Right kidney (tissue), 1 donor: ENCODE results near the gene DLG1.

Experiments used
- DNase-seq: peaks from one replicate; pipeline ENCODE4 v3.0.0-alpha.2; 2016

The DLG1 gene

DNA sequence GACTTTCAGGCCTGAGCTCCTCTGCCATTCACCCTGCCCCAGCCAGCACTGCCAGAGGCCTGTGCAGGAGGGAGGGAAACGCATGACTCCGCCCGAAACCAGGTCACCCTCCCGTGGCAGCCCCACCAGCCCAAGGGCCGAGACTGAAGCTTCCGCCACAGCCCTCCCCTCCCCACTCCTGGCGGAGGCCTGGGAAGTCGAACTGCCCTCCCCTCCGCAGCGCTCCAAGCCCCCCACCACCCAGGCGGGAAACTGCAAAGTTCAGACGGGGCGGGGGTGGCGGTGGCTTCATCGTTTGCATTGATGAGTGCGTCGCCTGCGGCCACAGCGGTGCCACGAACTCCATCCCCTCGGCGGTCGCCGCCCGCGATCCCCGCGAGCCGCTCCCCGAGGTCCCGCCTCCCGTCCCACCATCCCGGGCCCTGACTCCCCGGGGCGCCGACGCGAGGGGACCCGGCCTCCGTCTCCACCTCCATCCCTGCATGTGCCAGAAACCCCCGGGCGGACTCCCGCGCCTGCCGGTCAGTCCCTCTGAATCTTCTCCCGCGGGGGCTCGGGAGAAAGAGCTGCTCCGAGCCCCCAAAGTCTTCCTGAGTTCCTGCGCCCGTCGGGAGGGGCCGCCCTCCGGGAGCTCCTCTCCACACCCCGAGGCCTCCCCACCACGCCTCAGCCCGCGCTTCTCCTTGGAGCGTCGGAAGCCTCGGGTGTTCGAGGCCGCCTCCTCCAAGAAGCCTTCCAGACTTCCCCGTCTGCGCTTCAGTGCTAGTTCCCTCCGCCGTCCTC is 269.5 kb downstream of the DLG1 start:
- DNase-seq = peak; percentile 61

DNA sequence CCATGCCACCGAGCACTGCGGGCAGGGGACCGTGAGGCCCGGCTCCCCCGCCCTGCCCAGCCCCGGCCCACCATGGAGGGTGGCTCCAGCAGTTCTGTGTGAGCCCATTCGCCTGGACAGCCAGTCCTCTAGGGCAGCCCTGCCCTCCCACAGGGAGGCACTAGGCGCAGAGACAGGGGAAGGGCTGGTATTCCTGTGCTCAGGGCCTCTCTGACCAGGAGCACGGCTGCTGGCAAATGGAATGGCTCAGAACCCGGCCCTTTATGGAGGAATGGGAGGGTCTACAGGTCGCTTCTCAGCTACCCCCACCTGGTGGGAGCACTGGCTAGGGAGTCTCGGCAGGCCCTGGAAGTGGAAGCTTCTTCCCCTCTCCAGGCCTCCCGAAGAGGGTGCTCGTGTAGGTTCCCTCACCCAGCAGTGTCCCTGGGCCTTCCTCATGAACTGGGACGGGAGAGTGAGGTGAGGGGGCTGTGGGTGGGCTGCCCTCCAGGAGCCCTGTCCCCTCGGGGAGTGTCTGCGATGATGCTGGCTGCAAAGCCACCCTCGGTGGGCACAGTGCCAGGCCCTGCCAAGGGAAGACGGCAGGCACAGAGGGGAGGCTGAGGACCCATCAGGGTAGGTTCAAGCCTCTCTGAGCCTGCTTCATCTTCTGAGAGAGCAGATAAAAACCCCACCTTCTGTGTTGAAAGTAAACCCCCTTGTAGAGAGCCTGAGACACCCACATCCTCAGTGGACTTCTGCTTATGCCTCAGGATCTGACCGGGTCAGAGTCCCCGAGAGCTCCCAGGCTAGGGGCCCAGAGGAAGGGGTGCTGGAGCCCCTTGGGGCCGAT is 270.3 kb downstream of the DLG1 start:
- DNase-seq = no peak

DNA sequence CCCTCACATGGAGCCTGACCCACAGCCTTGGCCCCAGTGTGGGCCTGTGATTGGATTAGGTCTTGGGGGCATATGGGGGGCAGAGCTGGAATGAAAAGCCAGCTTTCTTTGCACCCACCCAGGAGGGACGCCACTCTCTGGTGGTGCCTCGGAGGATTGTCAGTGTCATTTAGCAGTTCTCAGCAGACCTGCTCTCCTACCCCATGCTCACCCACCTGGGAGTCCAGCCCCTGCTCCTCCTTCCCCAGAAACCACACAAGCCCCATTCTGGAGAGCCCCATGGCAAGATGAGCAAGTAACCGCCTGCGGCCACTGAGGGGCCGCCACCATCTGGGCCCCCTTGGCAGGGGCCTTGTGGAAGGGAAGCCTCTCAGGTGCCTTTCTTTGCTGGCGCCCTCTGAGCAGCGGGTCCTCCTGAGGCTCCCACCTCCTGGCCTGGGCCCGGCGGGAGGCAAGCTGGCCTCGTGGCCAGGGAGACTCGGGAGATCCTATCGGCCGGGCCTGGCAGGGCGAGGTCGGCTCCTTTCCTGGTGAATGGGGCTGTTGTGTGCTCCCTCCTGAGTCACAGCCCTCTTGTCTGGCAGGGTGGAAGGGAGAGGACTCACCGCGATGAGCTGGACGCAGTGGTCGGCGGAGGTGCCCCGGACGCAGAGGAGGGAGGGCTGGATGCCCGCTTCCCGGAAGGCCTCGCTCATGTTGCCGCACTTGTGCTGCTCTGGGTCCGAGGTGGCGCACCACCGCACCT is 271.1 kb downstream of the DLG1 start:
- no peak for DNase-seq

DNA sequence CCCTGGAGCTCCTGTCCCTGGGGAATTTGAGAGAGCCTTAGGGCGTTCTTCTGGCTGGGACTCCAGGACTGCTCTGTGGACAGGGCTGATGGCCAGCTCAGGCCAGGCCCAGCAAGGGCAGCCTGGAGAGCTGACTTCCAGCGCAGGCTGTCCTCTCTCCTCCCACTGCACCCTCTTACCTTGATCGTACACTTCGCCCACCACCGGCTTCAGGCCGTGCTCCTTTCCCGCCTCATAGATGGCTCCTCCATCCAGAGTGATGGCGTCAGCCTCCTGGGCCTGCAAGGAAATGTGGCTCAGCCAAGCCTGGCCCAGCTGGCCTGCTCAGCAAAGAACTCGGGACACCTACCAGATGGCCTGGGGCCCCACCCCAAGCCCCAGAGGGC is 271.9 kb downstream of the DLG1 start:
- no peak for DNase-seq

DNA sequence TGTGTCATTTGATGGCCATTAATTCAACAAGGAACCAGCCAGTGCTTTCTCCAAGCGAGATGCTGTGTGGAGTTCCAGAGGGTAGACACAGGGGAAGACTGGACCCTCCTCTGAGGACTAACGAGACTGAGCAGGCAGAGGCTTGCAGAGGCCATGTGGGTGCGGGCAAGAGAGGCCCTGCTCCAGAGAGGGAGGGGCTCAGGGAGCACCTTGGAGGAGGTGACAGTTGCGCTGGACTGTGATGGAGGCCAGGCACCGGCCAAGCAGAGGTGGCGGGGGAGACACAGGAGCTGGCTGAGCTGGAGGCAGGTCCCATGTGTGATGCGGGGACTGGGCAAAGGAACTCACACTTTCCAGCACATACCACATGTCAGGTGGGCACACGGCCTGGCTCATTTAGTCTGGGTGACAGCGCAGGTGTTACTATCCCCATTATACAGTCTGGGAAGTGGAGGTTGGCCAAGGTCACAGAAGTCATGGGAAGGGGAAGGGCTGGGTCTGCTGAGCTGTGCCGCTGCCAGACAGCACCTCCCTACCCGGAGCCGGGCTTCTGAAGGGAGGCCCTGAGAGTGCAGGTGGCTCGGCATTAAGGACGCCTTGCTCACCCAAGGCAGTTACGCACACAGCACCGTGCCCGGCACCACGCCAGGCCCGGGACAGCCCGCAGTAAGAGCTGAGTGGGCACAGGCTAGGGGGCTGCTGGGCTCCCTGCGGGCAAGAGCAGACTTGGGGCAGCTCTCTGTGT is 272.5 kb downstream of the DLG1 start:
- no peak for DNase-seq

DNA sequence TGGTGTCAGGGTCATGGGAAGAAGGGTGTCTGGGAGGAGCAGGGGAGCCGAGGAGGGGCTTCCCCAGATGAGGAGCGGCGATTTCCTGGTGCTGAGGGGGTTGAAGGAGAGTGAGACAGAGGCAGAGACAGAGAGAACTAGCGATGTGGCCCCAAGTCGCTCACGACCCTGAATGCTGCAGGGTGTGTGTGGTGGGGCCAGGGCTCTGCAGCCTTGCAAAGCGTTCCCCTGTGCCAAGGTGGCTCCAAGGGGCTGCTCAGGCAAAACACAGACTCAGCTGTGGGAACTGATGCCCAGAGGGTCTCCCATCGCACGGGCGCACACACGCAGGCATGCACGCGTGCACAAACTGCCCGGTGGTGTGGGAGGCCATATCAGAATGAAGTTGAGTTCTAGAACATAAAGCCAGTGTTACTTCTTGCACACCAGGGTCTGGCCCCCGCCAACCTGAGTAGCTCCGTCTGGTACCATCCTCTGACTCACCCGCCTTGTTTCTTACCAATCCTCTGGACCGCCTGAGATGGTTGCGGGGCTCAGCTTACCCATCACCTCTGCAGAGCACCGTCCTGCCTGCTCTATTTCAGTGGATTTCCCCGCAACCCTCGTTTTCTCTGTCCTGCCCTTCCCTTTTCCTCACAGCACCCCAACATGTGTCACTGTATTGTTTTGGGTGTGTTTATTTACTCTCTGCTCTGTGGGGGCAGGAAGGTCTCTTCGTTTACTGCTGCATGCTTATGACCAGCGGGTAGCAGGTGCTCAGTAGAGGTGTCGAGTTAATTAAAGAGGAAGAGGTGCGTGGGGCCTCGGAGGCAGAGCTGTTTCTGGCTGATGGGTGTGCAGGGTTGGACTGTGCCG is 273.3 kb downstream of the DLG1 start:
- DNase-seq = no peak

DNA sequence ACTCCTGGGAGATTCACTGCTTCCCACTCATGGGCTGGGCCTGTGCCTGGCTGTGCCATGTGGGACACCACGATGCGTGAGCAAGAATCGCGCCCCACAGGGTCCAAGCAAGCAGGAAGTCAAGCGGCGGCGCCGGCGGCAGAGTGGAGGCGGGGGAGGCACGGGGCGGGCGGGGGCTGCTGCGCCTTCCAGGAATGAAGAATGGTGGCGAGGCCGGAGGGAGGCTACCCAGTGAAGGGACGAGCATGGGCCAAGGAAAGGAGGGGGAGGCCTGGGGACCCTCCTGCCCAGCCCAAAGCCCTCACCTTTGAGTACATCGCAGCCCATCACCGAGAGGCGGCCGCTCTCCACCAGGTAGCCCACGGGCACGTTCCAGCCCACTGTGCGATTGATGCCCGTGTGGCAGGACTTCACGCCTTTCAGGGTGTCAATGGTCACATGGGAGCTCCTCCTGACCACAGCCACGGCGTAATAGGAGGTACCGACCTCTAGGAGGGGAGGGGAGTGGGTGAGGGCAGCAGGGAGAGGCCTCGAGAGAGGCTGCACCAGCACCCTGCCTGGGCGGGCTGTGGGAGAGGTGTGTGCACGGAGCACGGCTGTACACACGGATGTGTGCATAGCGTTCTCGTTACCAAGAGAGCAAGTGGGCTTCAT is 274.3 kb downstream of the DLG1 start:
- DNase-seq = no peak

DNA sequence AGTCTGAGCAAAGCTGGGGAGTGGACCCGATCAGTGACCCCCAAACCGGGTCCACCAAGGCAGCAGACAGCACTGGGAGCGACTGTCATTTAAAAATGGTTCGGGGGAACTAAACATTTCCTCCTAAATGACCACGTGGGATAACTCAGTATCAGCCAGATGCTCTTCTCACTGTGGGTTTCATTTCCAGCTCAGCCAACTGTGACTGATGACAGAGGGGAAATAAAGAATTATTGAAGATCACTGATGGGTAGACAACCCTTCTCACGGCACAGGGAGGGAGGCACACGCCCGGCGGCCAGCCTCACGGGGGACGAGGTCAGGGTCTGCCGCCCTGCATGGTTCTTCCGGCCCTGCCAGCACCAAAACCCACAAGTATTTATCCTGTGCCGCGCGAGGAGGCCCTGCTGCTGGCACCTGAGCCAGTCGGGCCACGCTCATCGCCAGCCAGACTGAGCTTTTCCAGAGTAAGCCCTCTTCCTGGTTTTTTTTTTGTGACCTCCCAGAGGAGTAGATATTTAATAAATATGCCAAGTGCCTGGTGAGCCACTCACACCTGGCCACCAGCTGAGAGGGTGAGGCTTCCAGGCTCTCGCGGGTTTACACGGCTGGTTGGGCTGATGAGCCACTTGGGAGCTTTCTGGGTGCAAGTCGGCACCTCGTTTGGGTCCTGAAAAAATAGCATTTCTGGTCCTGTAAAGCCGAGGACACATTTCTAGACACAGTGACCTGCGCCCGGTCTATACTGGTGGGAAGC is 275.0 kb downstream of the DLG1 start:
- DNase-seq = peak; percentile 56

DNA sequence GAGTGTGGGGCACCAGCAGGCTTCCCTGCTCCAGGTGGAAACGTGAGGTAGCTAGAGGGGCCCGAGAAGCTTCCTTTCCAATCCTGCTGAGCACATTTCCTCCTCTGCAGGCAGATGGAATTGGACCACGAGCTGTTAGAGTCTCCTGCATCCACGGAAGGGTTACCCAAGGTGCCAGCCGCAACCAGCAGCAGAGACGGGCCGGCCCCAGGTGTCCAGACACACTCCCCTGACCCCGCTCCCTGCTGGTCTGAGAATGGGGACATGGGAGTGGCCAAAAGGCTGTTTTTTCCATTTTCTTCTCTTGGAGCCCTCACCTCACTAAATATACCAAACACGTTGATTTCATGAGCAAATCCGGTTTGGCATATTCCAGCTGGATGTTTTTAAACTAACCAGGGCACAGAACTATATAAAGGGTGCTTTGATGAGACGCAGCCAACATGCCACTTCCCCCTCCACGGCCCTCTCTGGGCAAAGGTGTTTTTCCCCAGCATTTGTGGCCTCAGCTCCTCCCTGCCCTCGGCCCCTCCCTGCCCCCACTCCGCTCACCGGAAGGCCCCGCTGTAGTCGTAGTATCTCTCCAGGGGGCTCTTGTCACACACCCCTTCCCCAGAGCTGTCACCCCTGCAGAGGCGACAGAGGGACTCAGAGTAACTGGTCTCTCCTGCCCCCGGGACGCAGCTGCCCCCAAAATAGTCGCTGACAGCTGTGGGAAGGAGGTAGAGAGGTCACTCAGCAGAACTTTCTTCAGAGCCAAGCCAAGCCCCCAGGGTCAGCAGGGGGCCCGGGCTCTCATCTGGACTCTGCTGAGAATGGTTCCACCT is 275.8 kb downstream of the DLG1 start:
- DNase-seq = no peak

DNA sequence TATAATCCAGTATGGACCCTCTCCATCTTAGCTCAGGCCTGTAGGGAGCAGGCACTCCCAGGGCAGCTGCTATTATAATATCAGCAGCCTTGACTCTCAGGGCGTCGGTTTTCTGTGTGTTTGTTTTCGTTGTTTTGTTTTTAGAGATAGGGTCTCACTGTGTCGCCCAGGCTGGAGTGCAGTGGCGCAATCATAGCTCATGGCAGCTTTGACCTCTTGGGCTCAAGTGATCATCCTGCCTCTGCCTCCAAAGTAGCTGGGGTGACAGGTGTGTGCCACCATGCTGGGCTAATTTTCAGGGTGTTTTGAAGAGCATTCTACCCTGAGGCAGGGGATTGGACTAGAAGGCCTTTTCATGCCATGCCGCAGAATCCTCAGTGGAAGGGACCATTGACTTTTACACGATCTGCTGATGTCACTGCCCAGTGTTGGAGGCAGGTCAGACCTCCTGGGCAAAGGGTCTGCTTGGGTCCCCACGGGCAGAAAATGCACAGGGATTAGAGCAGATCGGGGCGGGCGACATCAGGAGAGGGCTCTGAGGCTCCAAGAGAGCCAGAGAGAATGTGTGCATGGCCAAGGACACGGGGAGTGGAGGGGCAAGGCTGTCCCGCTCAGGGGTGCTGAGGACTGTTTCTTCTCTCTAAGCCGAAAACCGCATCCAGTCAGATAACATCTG is 276.5 kb downstream of the DLG1 start:
- DNase-seq = no peak

DNA sequence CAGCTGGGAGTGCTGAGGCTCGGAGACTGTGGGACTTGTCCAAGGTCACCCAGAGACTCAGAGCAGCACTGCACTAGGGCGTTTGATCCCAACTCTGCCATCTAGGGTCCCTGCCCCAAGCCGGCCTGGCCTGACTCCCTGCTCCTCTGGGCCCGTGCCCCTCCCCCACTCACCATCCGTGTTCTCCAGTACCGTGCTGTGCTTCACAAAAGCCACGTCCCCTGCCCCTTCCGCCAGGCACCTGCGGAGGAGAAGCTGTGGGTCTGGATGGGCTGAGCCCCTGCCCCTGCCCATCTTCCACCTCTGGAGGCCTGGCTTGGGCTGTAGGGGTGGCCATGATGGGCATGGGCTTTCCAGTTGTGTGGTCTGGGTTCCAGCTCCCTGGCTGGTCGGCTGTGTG is 277.2 kb downstream of the DLG1 start:
- no peak for DNase-seq

DNA sequence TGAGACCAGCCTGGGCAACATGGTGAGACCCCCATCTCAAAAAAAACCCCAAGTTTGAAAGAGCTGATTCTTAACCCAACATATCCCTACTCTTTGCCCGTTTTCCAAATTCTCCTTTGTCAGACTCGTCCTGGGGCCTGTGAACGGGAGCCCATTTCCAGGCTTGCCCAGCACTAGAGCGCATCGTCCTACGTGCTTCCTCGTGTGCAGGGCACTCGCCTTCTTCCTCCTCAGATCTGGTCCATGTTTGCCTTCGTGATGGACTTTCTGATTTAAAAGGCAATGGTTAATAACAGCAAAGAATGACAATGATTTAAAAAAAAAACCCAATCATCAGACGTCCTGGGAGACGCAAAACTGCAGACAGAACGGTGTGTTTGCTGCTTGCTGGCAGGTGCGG is 278.9 kb downstream of the DLG1 start:
- no peak for DNase-seq

DNA sequence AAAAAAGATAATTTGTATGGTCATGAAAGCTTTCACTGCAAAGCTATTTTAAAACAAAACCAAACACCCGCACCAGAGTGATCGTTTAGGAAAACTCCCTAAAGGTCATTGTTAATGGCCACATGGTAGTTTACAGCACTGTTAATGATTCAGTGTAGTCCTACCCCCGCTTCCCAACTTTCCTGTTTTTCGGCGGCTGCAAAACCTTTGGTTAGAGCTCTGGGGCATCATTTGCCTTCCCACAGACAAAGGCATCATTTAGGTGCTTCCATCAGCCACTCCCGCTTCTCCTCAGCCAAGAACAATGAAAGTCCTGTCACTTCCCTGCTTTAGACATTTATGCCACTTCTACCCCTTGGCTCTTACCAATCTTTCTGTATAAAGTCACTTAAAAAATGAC is 279.4 kb downstream of the DLG1 start:
- no peak for DNase-seq

DNA sequence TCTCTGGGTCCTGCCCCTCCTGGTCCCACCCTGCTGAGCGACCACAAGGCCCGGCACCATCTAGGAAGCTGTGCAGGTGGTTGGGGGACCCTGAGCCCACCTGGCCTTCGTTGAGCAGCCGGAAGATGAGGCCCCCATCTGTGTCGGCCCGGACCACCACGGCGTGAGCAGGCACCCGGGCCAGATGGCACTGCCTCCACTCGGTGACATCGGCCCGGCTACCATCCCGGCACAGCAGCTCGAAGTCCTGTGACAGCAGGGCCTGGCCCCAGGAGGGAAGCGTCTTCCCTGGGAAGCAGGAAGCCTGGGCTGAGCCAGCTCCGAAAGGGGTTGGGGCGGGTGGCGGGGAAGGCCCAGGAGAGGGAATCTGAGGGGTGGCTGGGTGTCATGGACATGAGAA is 281.4 kb downstream of the DLG1 start:
- DNase-seq = no peak

DNA sequence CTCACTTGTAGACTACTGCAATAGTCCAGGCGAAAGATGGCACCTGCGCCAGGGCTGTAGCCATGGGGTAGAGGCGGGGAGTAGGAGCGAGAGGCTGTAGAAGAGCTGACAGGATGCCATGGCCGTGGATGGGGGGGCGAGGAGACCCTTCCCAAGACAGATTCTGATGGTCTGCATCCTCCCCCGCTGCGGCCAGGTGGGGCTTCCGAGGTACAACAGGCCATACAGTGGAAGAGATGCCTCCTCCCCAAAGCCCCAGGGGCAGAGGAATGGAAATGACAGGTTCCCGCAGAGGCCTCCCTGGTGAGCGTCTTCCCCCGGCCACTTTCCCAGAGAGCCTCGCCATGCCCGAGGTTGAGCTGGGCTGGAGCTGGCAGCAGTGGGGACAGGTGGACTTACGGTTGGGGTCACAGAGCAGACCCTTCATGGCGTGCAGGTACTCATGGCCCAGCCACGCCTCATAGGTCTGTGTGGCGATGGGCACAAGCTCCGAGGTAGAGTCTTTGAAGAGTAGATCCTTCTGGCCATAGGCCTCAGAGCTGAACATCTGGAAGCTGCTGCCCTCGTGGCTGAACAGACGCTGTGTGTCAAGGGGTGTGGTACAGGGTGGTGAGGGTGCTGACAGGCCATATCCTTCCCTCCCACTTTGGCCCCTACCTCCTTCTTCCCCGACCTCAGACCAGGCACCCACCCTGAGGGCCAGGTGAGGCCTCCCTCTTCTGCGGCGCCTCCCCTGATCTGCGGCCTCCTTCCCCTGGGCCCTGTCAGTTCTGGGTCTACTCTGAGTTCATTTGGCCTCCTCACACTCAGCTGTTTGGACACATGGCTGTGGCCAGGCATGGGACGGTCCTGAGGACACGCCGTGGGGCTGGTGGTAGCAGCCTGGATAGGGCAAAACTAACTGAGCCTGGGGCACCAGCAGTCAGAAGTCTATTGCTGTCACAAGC is 282.3 kb downstream of the DLG1 start:
- DNase-seq = no peak

DNA sequence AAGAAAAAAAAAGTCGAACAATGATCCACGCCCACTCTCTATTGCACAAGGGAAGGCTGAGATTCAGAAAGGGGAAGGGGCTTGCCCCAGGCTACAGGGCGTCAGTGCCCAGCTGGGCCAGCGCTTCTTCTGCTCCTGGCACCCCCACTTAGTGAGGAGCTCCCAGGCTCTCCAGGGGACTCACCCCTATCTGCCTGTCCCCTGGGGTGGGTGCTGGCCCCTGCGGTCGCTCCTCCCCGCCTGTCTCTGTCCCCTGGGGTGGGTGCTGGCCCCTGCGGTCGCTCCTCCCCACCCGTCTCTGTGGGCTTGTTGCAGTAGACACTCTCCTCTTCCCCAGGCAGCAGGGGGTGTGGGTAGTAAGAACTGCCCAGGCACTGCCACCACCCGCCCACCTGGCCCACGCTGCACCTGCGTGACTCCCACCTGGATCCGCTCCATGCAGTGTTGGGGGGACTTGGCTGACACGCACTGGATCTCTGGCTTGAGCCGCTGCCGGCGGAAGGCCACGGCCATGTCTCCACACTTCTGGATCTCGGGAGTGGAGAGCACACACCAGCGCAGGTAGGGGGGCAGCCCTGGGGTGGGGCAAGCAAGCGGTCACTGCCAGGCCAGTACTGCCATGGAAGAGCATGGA is 283.4 kb downstream of the DLG1 start:
- no peak for DNase-seq

DNA sequence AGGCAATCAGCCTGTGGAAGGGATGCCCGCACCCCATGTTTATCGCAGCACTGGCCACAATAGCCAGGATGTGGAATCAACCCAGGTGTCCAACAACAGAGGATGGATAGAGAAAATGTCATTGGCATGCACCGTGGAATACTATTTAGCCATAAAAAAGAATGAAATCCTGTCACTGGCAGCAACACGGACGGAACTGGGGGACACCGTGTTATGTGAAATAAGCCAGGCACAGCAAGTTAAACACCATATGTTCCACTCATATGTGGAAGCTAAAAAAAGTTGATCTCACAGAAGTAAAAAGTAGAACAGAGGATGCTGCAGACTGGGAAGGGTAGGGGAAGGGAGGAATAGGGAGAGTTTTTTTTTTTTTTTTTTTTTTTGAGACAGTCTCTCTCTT is 284.4 kb downstream of the DLG1 start:
- DNase-seq = no peak
